Measurements from ENCODE around the gene HERC4.

Gene HERC4

DNA sequence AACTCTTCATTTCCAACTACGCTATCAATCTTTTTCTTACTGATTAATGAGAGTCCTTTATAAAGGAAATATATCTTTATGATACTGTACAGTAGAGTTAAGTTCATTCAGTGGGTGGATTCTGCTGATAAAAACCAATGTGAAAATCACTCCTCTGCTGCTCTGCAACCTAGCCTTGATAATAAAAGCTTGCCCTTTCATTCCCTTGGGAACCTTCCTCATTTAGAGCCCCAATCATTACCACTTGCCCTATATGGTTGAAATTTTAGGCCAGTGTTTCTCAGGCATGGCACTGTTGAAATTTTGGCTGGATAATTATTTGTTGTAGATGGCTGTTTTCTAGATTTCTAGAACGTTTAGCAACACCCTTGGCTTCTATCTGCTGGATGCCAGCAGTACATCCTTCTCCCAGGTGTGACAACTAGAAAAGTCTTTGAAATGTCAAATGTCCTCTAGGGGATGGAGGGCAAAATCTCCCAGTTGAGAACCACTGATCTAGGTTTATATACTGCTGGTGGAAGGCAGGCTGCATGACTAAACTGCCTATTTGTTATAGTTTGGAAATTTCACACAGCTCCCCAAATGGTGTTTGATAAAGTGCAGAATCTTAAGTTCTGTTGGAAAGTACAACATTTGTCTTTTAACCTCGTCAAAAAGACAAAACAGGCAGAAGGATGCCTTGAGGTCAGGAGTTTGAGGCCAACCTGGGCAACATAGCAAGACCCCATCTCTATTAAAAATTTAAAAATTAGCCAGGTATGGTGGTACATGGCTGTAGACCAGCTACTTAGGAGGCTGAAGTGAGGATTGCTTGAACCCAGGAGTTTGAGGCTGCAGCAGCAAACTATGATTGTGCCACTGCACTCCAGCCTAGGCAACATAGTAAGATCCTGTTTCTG lies 199.5 kb downstream of the HERC4 start:
- H3K4me3 Mint-ChIP-seq: no peak overlapping the region
- H3K27me3 Mint-ChIP-seq (ENCODE audit: low read depth, poor library complexity): peaks cover 6% of the 10 kb centered on the region
- no peaks in the 10 kb centered on the region for H3K36me3 Mint-ChIP-seq (ENCODE audit: low read depth)
- no peak for DNase-seq
- H3K4me1 Mint-ChIP-seq: peaks cover 11% of the 10 kb centered on the region
- H3K9me3 Mint-ChIP-seq: no peaks in the 10 kb centered on the region
- TF ChIP-seq, protein P1, sequence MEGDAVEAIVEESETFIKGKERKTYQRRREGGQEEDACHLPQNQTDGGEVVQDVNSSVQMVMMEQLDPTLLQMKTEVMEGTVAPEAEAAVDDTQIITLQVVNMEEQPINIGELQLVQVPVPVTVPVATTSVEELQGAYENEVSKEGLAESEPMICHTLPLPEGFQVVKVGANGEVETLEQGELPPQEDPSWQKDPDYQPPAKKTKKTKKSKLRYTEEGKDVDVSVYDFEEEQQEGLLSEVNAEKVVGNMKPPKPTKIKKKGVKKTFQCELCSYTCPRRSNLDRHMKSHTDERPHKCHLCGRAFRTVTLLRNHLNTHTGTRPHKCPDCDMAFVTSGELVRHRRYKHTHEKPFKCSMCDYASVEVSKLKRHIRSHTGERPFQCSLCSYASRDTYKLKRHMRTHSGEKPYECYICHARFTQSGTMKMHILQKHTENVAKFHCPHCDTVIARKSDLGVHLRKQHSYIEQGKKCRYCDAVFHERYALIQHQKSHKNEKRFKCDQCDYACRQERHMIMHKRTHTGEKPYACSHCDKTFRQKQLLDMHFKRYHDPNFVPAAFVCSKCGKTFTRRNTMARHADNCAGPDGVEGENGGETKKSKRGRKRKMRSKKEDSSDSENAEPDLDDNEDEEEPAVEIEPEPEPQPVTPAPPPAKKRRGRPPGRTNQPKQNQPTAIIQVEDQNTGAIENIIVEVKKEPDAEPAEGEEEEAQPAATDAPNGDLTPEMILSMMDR (IDR thresholded peaks at IDR 0.05): no peak
- H3K27ac Mint-ChIP-seq: peak overlapping the region; percentile 16

Data from nephron progenitor cell (in vitro differentiated cells).